Pancreas (tissue), 10 donors: ENCODE data around the gene PKIB. TPM values are rescaled to one million over a fixed set of nuclear protein-coding genes. Genes with fewer than 3 reads are reported as not detected.

Experiments used
- ATAC-seq, 4 donors: fragments of 200-7000 bp; cut with Tn5 transposase; one replicate each; pipeline versions ENCODE4 v1.8.0 to v1.9.1; 2020; ENCODE audit warnings: mild to moderate bottlenecking in 4 of 4, moderate library complexity in 4 of 4
- DNase-seq, 6 donors: peaks; one replicate each; pipeline ENCODE4 v3.0.0-alpha.2; 2020
- FAIRE-seq: peaks from 2 replicates; lab custom pipeline; 2012; peaks lifted over from hg19 to GRCh38; lab: Jason Lieb, UNC
- H3K27ac ChIP-seq, 4 donors: fragments of 200-600 bp; sonication (generic); 1 replicate in 3 of 4; 2 replicates in 1 of 4; pipeline versions ENCODE4 v1.5.0 to v1.8.0; 2020
- H3K27me3 ChIP-seq, 4 donors: fragments of 200-600 bp; one replicate each; pipeline ENCODE4 v1.8.0; 2021
- H3K36me3 ChIP-seq, 3 donors: fragments of 200-600 bp; sonication (generic) in 1 of 3; one replicate each; pipeline versions ENCODE4 v1.5.0 to v1.8.0; 2020 to 2021
- H3K4me1 ChIP-seq, 3 donors: fragments of 200-600 bp; one replicate each; pipeline ENCODE4 v1.8.0; 2021
- H3K4me3 ChIP-seq, 4 donors: fragments of 200-600 bp; sonication (generic) in 2 of 4; one replicate each; pipeline versions ENCODE4 v1.5.0 to v1.8.0; 2020 to 2021
- H3K9me3 ChIP-seq, 4 donors: fragments of 200-600 bp; one replicate each; pipeline ENCODE4 v1.8.0; 2021
- CTCF ChIP-seq, 4 donors: fragments of 200-600 bp; sonication (generic) in 3 of 4; IDR thresholded peaks; one replicate each; pipeline versions ENCODE4 v1.5.0 to v1.8.0; 2021; ENCODE audit warnings: antibody characterized with exemption in 4 of 4
- WGBS, 2 donors: extraction: QIAGEN DNeasy Blood & Tissue Kit; methylation state at CpG; one replicate each; pipeline ENCODE4 v1.1.7; 2013; 5-methylcytosine and 5-hydroxymethylcytosine counted together
- intact Hi-C, 3 donors: fragments of 100-400 bp; cut with DNase I; formaldehyde crosslinking; loops; one replicate each; pipeline versions ENCODE4 v1.11.1 to v1.14.2; 2022
- polyA plus RNA-seq, 2 donors: library from polyadenylated mRNA; stranded (reverse); fragments of 200-250 nt; gene quantifications; one replicate each; pipeline ENCODE4 v1.2.3, GENCODE V29; 2013
- total RNA-seq, 6 donors: library from RNA; stranded (reverse); fragmentation: NEBNext Ultra II Directional in 4 of 6; extraction: Animal tissue kit (Norgen Biotek cat#: 25700) in 4 of 6; gene quantifications; one replicate each; pipeline versions ENCODE4 v1.2.1 to v1.2.4, GENCODE V29; 2021 to 2023
- donor health status: healthy with polysubstance abuse.
- donor health status: DM: no; HTN: no; CAD: no; lungs with moderate emphysema.
- donor health status: DM: no; HTN: no; CAD: no.
- donor health status: control.
- donor health status: control.
- donor health status: Bipolar disorder and iron deficiency.
- donor health status: DM: yes; HTN: yes; CAD: no.
- donor health status: DM: no; HTN: no; CAD: no.
- donor health status: DM: no; HTN: no; CAD: no.
- donor health status: DM: yes; HTN: yes; CAD: no.

Gene PKIB
- total and polyA plus RNA-seq, 8 donors = 1.2 to 21.1 (median 5.4) TPM

- H3K4me1 ChIP-seq = no peaks in the 10 kb centered on the region
- H3K9me3 ChIP-seq = no peaks in the 10 kb centered on the region
- ATAC-seq = no peak
- no peak overlapping the region for H3K27ac ChIP-seq
- TF ChIP-seq CTCF (IDR thresholded peaks at IDR 0.05) = no peak
- no peaks in the 10 kb centered on the region for H3K27me3 ChIP-seq
- no peak for FAIRE-seq
- H3K4me3 ChIP-seq = no peak overlapping the region
- intact Hi-C loops = no loop called here
- no peaks in the 10 kb centered on the region for H3K36me3 ChIP-seq
- DNase-seq = no peak
- 63 to 68% methylated on average over 9 of the region's 9 CpGs for WGBS, 2 donors
Observed at GRCh38 chr6:122755901-122756300, 145.7 kb downstream of the PKIB start.

DNA sequence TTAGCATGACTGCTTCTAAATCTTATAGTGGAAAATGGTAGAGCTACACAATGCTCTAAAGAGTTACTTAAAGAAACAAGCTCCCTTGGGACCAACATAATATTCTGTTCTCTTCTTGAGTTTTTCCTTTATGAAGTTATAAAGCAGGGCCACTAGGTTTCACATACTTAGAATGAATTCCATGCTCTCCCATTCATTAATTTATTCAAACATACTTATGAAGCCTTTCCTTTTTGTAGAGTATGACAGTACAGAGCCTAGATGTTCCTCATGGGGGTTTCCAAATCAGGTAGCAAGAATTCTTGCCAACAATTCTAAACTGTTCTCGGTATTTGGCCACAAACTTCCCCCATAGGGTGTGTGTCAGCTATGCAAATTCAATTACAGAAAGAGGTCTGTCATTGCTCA, 148.7 kb downstream of the PKIB start:
- Histone ChIP-seq H3K9me3 (no peaks in the 10 kb centered on the region), H3K27ac (no peak overlapping the region), H3K4me1 (no peaks in the 10 kb centered on the region), H3K27me3 (no peaks in the 10 kb centered on the region), H3K4me3 (no peak overlapping the region), H3K36me3 (no peaks in the 10 kb centered on the region)
- FAIRE-seq (no peak), DNase-seq (no peak), ATAC-seq (no peak)
- WGBS, 2 donors = 43 to 56% methylated on average over 1 of the region's 1 CpG
- intact Hi-C loops = no loop called here
- no peak for TF ChIP-seq CTCF (IDR thresholded peaks at IDR 0.05)

DNA sequence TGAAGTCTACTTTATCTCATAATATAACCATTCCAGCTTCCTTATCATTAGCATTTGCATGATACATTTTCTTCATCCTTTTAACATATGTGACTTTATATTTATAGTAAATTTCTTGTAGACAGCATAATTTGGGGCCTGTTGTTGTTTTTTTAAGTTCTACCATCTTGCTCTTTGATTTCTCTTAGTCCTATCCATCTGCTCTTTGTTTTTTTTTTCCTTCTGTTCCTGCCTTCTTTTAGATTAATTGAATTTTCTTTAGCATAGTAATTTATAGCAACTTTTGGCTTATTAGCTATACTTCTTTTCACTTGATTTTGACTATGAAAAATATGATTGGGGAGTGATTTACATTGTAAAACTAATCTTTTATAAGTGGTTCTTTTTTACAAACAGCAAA, 150.1 kb downstream of the PKIB start:
- H3K36me3 ChIP-seq = no peaks in the 10 kb centered on the region
- DNase-seq (no peak), FAIRE-seq (no peak), ATAC-seq (no peak)
- no peaks in the 10 kb centered on the region for H3K9me3 ChIP-seq
- TF ChIP-seq CTCF (IDR thresholded peaks at IDR 0.05) = no peak
- no peak overlapping the region for H3K27ac ChIP-seq
- H3K4me1 ChIP-seq = no peaks in the 10 kb centered on the region
- intact Hi-C loops = no loop called here
- no peaks in the 10 kb centered on the region for H3K27me3 ChIP-seq
- H3K4me3 ChIP-seq = no peak overlapping the region

DNA sequence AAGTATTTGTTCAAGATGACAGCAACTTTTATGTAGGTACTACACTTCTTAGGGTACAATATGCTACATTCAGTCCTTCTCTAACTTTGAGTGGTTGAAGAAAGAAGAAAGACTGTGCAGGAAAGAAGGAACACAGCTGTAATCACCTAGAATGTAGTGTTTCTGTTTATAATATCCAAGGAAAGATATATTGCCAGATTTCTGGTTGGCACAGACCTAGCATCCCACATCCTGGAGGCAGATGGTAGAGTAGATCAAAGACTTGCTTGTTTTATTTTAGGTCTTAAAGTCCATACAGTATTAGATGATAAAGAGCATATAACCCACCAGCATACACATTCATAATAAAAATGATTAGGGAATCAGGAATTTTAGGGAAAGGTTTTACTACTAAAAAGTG, 156.1 kb downstream of the PKIB start:
- Histone ChIP-seq H3K9me3 (no peaks in the 10 kb centered on the region), H3K4me3 (no peak overlapping the region), H3K4me1 (no peaks in the 10 kb centered on the region), H3K36me3 (no peaks in the 10 kb centered on the region), H3K27ac (no peak overlapping the region), H3K27me3 (no peaks in the 10 kb centered on the region)
- ATAC-seq = no peak
- no peak for FAIRE-seq
- no peak for DNase-seq
- intact Hi-C loops = no loop called here
- TF ChIP-seq CTCF (IDR thresholded peaks at IDR 0.05) = no peak

DNA sequence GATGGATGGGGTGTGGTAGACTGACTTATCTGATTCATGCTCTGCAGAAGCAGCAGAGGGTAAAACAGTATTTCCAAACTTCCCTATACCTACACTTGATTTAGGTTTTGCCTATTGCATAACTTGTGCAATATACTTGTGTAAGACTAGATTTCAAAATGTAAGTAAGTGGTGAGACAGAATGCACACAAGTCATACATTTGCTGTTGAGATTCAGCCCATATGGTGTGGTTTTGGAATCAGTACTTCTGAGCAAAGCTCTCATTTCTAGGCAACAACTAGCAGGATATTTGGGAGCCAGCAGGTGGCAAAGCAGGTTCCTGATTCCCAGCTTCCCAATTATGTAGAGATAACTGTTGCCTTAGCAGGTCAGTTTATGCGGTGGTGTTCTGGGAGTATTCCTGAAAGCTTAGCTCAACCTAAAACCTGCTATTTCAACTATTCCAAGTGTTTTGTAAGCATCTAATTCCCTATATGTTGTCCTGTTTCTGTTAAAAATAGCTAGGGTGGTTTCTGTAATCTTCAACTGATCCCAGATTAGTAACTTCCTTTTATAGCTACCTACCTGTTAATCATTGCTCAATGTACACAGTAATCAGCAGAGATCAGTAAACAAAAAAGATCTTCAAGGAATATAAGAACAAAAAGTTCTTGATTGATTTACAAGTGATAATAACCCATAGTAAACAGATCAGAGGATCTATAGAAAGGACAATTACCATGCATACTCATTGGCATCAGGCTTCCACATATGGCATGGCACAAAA, 160.8 kb downstream of the PKIB start:
- WGBS, 2 donors = 3 to 6% methylated on average over 1 of the region's 1 CpG
- DNase-seq (peak in 3 of 6 donors; percentile 40 to 48 (median 48)), FAIRE-seq (no peak), ATAC-seq (peak; percentile 64 to 98 (median 94))
- intact Hi-C loops = no loop called here
- Histone ChIP-seq H3K4me1 (no peaks in the 10 kb centered on the region), H3K27me3 (no peaks in the 10 kb centered on the region), H3K9me3 (no peaks in the 10 kb centered on the region), H3K27ac (no peak overlapping the region), H3K36me3 (no peaks in the 10 kb centered on the region), H3K4me3 (no peak overlapping the region)
- TF ChIP-seq CTCF (IDR thresholded peaks at IDR 0.05) = peak in 1 of 4 donors; percentile 22
